Suprapubic skin (tissue), 4 donors: ENCODE data around the gene CD9.

Experiments used
- CTCF ChIP-seq, 2 donors: fragments of 200-600 bp in 1 of 2; fragments of 450-650 bp in 1 of 2; sonication (generic) in 1 of 2; IDR thresholded peaks; one replicate each; pipeline ENCODE4 v1.5.1; 2016 to 2019; ENCODE audit warnings: antibody characterized with exemption in 2 of 2, mild to moderate bottlenecking in 1 of 2, moderate library complexity in 1 of 2
- POLR2A ChIP-seq, 2 donors: fragments of 450-650 bp; IDR thresholded peaks; one replicate each; pipeline ENCODE4 v1.6.1; 2017; ENCODE audit warnings: antibody characterized with exemption in 2 of 2, mild to moderate bottlenecking in 2 of 2, moderate library complexity in 2 of 2
- POLR2AphosphoS5 ChIP-seq, 3 donors: sonication (generic); formaldehyde crosslinking; IDR thresholded peaks; one replicate each; pipeline ENCODE4 v1.6.1; 2017; ENCODE audit warnings: antibody characterized with exemption in 3 of 3

- TF ChIP-seq POLR2AphosphoS5 (IDR thresholded peaks at IDR 0.05) (no peak), CTCF (IDR thresholded peaks at IDR 0.05) (no peak), POLR2A (IDR thresholded peaks at IDR 0.05) (no peak)
These were observed 68.4 kb downstream of the CD9 start for GRCh38 chr12:6268484-6269157.
